Esophagus squamous epithelium (tissue), 4 donors: ENCODE data around the gene TNIK.

Source experiments
- POLR2A ChIP-seq, 4 donors: fragments of 450-650 bp; IDR thresholded peaks; one replicate each; pipeline ENCODE4 v1.6.1; 2017; ENCODE audit warnings: antibody characterized with exemption in 4 of 4, mild to moderate bottlenecking in 4 of 4, moderate library complexity in 3 of 4
- TF ChIP-seq, protein P1 (sequence below), 6 experiments: fragments of 450-650 bp in 4 of 6; fragments of 200-600 bp in 2 of 6; sonication (generic) in 2 of 6; IDR thresholded peaks; one replicate each; pipeline ENCODE4 v1.5.1; 2016 to 2019; ENCODE audit warnings: antibody characterized with exemption in 6 of 6, mild to moderate bottlenecking in 4 of 6, moderate library complexity in 4 of 6

DNA sequence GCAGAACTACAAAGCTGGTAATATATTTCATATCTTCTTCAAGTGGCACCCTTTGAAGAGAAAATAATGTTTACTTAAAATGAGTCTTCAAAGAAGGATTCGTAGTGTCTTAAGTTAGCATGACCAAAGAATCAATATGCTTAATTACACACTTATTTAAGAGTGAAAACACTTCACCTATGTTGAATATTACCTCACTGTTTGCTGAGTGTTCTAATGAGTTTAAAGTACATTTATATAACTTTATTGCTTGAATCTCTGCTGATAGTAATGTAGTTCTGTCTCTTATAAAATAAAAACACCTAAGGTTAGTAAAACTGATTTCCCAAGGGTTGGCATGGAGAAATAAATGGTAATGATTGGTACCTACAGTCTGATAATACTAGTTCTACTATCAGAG, 290.3 kb downstream of the TNIK start:
- TF ChIP-seq, protein P1, sequence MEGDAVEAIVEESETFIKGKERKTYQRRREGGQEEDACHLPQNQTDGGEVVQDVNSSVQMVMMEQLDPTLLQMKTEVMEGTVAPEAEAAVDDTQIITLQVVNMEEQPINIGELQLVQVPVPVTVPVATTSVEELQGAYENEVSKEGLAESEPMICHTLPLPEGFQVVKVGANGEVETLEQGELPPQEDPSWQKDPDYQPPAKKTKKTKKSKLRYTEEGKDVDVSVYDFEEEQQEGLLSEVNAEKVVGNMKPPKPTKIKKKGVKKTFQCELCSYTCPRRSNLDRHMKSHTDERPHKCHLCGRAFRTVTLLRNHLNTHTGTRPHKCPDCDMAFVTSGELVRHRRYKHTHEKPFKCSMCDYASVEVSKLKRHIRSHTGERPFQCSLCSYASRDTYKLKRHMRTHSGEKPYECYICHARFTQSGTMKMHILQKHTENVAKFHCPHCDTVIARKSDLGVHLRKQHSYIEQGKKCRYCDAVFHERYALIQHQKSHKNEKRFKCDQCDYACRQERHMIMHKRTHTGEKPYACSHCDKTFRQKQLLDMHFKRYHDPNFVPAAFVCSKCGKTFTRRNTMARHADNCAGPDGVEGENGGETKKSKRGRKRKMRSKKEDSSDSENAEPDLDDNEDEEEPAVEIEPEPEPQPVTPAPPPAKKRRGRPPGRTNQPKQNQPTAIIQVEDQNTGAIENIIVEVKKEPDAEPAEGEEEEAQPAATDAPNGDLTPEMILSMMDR (IDR thresholded peaks at IDR 0.05): no peak
- no peak for TF ChIP-seq POLR2A (IDR thresholded peaks at IDR 0.05)
